ENCODE results near the gene ARHGEF19. TPM values are rescaled to one million over a fixed set of nuclear protein-coding genes. Genes with fewer than 3 reads are reported as not detected.

Gene ARHGEF19
- total RNA-seq, 1 experiment from 2014 or later, result 13.8 TPM

GRCh38 chr1:16151196-16151994, 61.1 kb downstream of the ARHGEF19 start:
- no peaks in the 10 kb centered on the region for H3K9me3 ChIP-seq (ENCODE audit: low read length)
- DNase-seq, result no peak
- peak overlapping the region; percentile 52 for H3K27ac ChIP-seq (ENCODE audit: low read length)
- H3K4me3 ChIP-seq (ENCODE audit: low read length), result peak overlapping the region; percentile 83
- H4K20me1 ChIP-seq (ENCODE audit: low read length), result peaks cover 72% of the 10 kb centered on the region
- H3K9me2 ChIP-seq (replicated peaks; ENCODE audit: low read length), result no peaks in the 10 kb centered on the region
- H3K27me3 ChIP-seq (ENCODE audit: low read length), result no peaks in the 10 kb centered on the region
- no peak for ATAC-seq
- ChIA-PET CTCF (no interaction called here), POLR2A (ENCODE audit: unreplicated experiment) (interaction anchor here (0.5 kb wide), 1 partner anchor 34 kb away, joined by 3 read pairs; no protein-coding TSS in a partner anchor)
- peak overlapping the region; percentile 93 for H3K9ac ChIP-seq (ENCODE audit: low read length)
- peak overlapping the region; percentile 96 for H3K4me2 ChIP-seq (ENCODE audit: low read length)
- H3K79me2 ChIP-seq (ENCODE audit: low read length), result peaks cover 100% of the 10 kb centered on the region
- intact Hi-C loops (cut with micrococcal nuclease), result no loop called here
- peaks cover 60% of the 10 kb centered on the region for H3K4me1 ChIP-seq (ENCODE audit: insufficient read depth, low read length)
- peaks cover 79% of the 10 kb centered on the region for H3K36me3 ChIP-seq (ENCODE audit: low read depth, low read length)
- no peak overlapping the region for H2AFZ ChIP-seq (ENCODE audit: low read length)
- peaks cover 29% of the 10 kb centered on the region for H3F3A ChIP-seq (ENCODE audit: low read length, unreplicated experiment)
- BruUV-seq (replicated peaks), result no TSS peak
- TF ChIP-seq CTCF (conservative IDR thresholded peaks at IDR 0.05; ENCODE audit: low read depth, low read length) (peak; percentile 26; the same call in 1 of the 2 replicates), EZH2phosphoT487 (IDR thresholded peaks at IDR 0.05; ENCODE audit: borderline replicate concordance, low read length) (no peak)

- Histone ChIP-seq H3K9me3 (ENCODE audit: low read length) (no peaks in the 10 kb centered on the region), H3K9ac (ENCODE audit: low read length) (peak overlapping the region; percentile 93), H3K36me3 (ENCODE audit: low read depth, low read length) (peaks cover 79% of the 10 kb centered on the region), H3K4me1 (ENCODE audit: insufficient read depth, low read length) (peaks cover 65% of the 10 kb centered on the region), H2AFZ (ENCODE audit: low read length) (no peak overlapping the region), H3K27ac (ENCODE audit: low read length) (peak overlapping the region; percentile 52), H3K79me2 (ENCODE audit: low read length) (peaks cover 100% of the 10 kb centered on the region), H3K4me2 (ENCODE audit: low read length) (peak overlapping the region; percentile 96), H3K27me3 (ENCODE audit: low read length) (no peaks in the 10 kb centered on the region), H4K20me1 (ENCODE audit: low read length) (peaks cover 71% of the 10 kb centered on the region), H3F3A (ENCODE audit: low read length, unreplicated experiment) (peaks cover 30% of the 10 kb centered on the region), H3K9me2 (replicated peaks; ENCODE audit: low read length) (no peaks in the 10 kb centered on the region), H3K4me3 (ENCODE audit: low read length) (peak overlapping the region; percentile 83)
- intact Hi-C loops (cut with micrococcal nuclease), result no loop called here
- no peak for ATAC-seq
- no TSS peak for BruUV-seq (replicated peaks)
- no peak for TF ChIP-seq EZH2 (IDR thresholded peaks at IDR 0.05; ENCODE audit: low read length, unreplicated experiment)
- TF ChIP-seq EZH2phosphoT487 (IDR thresholded peaks at IDR 0.05; ENCODE audit: borderline replicate concordance, low read length), result no peak
- no peak for TF ChIP-seq CTCF (conservative IDR thresholded peaks at IDR 0.05; ENCODE audit: low read depth, low read length)
- no peak for DNase-seq
- CTCF ChIA-PET, result no interaction called here
- POLR2A ChIA-PET (ENCODE audit: unreplicated experiment), result interaction anchor here (0.5 kb wide), 1 partner anchor 33 kb away, joined by 3 read pairs; no protein-coding TSS in a partner anchor
Observed at GRCh38 chr1:16150508-16150907, 61.9 kb downstream of the ARHGEF19 start.
